Astrocyte of the spinal cord (primary cell): Measurements from ENCODE around the gene KAZN.

Source experiments
- DNase-seq: peaks from one replicate; pipeline ENCODE4 v3.0.0; 2011; ENCODE audit warnings: low read depth, low spot score
- H3K4me3 ChIP-seq: 2 replicates; pipeline ENCODE4 v1.5.1; 2011; ENCODE audit warnings: low read depth, mild to moderate bottlenecking, low read length, moderate library complexity
- CTCF ChIP-seq: IDR thresholded peaks from 2 replicates; pipeline ENCODE4 v1.5.1; 2012; ENCODE audit warnings: low read depth, mild to moderate bottlenecking, low read length, inconsistent platforms
- in situ Hi-C: cut with HindIII; loops from 2 replicates; pipeline ENCODE4 v1.10.0; 2017; ENCODE audit warnings: low sequenced_read_pairs

KAZN gene

GRCh38 chr1:14915356-14916054, 317.0 kb downstream of the KAZN start:
- H3K4me3 ChIP-seq, result no peak overlapping the region
- in situ Hi-C loops, result no loop called here
- TF ChIP-seq CTCF, result peak; percentile 95
- DNase-seq, result peak; percentile 22

- H3K4me3 ChIP-seq, result no peak overlapping the region
- in situ Hi-C loops, result no loop called here
- TF ChIP-seq CTCF, result no peak
- no peak for DNase-seq
Measured at GRCh38 chr1:14919289-14919688, 320.8 kb downstream of the KAZN start.

- no peak overlapping the region for H3K4me3 ChIP-seq
- no peak for TF ChIP-seq CTCF
- DNase-seq, result no peak
- in situ Hi-C loops, result no loop called here
Measured at GRCh38 chr1:14919751-14920150, 321.3 kb downstream of the KAZN start.

GRCh38 chr1:14921057-14921456, 322.6 kb downstream of the KAZN start:
- TF ChIP-seq CTCF, result peak; percentile 3
- H3K4me3 ChIP-seq, result no peak overlapping the region
- in situ Hi-C loops, result no loop called here
- DNase-seq, result no peak

- no peak for TF ChIP-seq CTCF
- H3K4me3 ChIP-seq, result peak overlapping the region; percentile 17
- in situ Hi-C loops, result no loop called here
- DNase-seq, result no peak
Measured at GRCh38 chr1:14922942-14923726, 324.6 kb downstream of the KAZN start.

GRCh38 chr1:14923727-14924452, 325.4 kb downstream of the KAZN start:
- peak; percentile 47 for DNase-seq
- in situ Hi-C loops, result no loop called here
- no peak for TF ChIP-seq CTCF
- H3K4me3 ChIP-seq, result peak overlapping the region; percentile 55
